Osteocyte (in vitro differentiated cells): Measurements from ENCODE around the gene CXCL17. TPM values are rescaled to one million over a fixed set of nuclear protein-coding genes. Genes with fewer than 3 reads are reported as not detected.
"Not testable (repeated sequence)": the region's sequence is repeated elsewhere in the genome, so short reads cannot be mapped to it uniquely, and the experiment has no call there.

Source experiments
- DNase-seq: peaks from one replicate; pipeline ENCODE4 v3.0.0; 2021; ENCODE audit warnings: mixed read lengths; ENCODE audit not compliant: unreplicated experiment; ENCODE audit errors: extremely low spot score
- H3K27ac Mint-ChIP-seq: one replicate; pipeline ENCODE4 v1.8.0; 2021; ENCODE audit warnings: mild to moderate bottlenecking, mixed read lengths; ENCODE audit not compliant: unreplicated experiment
- H3K27me3 Mint-ChIP-seq: one replicate; pipeline ENCODE4 v1.8.0; 2021; ENCODE audit warnings: mixed read lengths; ENCODE audit not compliant: unreplicated experiment
- H3K36me3 Mint-ChIP-seq: one replicate; pipeline ENCODE4 v1.8.0; 2021; ENCODE audit warnings: mixed read lengths; ENCODE audit not compliant: unreplicated experiment
- H3K4me1 Mint-ChIP-seq: one replicate; pipeline ENCODE4 v1.8.0; 2021; ENCODE audit warnings: mixed read lengths; ENCODE audit not compliant: unreplicated experiment
- H3K4me3 Mint-ChIP-seq: one replicate; pipeline ENCODE4 v1.8.0; 2021; ENCODE audit warnings: mild to moderate bottlenecking, moderate library complexity, mixed read lengths; ENCODE audit not compliant: unreplicated experiment
- H3K9me3 Mint-ChIP-seq: one replicate; pipeline ENCODE4 v1.8.0; 2021; ENCODE audit warnings: mixed read lengths; ENCODE audit not compliant: unreplicated experiment
- total RNA-seq: library from RNA; stranded (reverse); gene quantifications from 2 replicates; pipeline ENCODE4 v1.2.1, GENCODE V29; 2021
- TF ChIP-seq, protein P1 (sequence below): fragments of 200-600 bp; sonication (generic); IDR thresholded peaks from 2 replicates; pipeline ENCODE4 v1.5.0; 2021; ENCODE audit warnings: antibody characterized with exemption, mild to moderate bottlenecking, moderate library complexity

The CXCL17 gene
- total RNA-seq, 1 donor from 2014 or later: not detected

DNA sequence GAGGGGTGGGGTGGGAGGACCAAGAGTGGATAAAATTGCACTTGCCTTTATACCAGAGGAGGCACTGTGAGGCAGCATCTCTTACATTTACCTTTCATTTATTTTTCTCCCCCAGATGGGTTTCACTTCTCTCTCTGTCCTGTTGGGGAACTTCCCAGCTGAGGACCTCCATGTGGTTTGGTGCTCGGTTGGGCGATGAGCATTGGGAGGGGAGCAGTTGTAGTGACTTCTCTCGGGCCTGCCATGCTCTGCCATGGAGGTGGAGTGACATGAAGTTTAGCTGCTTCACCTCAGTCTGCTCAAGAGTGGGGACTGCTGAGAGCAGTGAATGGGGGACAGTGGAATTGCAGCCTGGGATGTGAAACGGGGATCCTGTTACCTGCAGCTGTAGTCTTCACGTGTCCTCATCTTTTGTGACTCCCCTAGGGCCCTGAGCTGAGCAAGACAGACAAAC, 23.1 kb upstream of the CXCL17 start:
- TF ChIP-seq, protein P1, sequence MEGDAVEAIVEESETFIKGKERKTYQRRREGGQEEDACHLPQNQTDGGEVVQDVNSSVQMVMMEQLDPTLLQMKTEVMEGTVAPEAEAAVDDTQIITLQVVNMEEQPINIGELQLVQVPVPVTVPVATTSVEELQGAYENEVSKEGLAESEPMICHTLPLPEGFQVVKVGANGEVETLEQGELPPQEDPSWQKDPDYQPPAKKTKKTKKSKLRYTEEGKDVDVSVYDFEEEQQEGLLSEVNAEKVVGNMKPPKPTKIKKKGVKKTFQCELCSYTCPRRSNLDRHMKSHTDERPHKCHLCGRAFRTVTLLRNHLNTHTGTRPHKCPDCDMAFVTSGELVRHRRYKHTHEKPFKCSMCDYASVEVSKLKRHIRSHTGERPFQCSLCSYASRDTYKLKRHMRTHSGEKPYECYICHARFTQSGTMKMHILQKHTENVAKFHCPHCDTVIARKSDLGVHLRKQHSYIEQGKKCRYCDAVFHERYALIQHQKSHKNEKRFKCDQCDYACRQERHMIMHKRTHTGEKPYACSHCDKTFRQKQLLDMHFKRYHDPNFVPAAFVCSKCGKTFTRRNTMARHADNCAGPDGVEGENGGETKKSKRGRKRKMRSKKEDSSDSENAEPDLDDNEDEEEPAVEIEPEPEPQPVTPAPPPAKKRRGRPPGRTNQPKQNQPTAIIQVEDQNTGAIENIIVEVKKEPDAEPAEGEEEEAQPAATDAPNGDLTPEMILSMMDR: no peak
- Mint-ChIP-seq H3K36me3 (no peaks in the 10 kb centered on the region), H3K9me3 (no peaks in the 10 kb centered on the region), H3K4me3 (no peak overlapping the region), H3K27ac (no peak overlapping the region), H3K4me1 (peaks cover 29% of the 10 kb centered on the region), H3K27me3 (no peaks in the 10 kb centered on the region)
- no peak for DNase-seq

DNA sequence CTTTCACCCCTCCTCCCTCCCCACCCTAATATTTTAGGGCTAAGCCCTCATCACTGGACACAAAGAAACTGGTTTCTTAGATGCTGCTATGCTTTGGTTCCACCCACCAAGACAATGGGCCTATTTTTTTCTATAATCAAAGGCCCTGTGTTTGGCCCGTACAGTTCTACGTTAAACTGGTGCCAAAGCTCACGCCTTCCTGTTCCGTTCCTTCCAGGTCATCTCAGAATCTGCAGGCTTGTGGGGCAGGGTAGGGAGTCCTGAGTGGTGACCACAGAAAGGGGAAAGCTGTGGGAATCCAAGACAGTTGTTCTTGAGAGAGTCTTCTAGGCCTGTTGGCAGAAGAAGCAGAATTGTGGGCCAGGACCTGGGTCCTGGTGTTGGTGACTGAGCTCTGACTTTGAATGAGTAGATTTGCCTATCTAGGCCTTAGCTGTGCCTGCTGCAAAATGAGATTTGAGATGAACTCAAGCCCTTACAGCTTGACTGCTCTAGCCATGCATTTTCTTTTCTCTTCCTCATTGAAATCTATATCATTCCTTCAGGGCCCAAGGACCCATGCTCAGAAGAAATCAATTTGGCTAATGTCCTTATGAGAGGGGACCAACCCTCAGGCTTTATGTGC, 19.1 kb upstream of the CXCL17 start:
- H3K27me3 Mint-ChIP-seq: peaks cover 3% of the 10 kb centered on the region
- H3K27ac Mint-ChIP-seq: no peak overlapping the region
- H3K36me3 Mint-ChIP-seq: no peaks in the 10 kb centered on the region
- DNase-seq: no peak
- H3K9me3 Mint-ChIP-seq: no peaks in the 10 kb centered on the region
- peaks cover 11% of the 10 kb centered on the region for H3K4me1 Mint-ChIP-seq
- H3K4me3 Mint-ChIP-seq: no peak overlapping the region
- TF ChIP-seq, protein P1: no peak

DNA sequence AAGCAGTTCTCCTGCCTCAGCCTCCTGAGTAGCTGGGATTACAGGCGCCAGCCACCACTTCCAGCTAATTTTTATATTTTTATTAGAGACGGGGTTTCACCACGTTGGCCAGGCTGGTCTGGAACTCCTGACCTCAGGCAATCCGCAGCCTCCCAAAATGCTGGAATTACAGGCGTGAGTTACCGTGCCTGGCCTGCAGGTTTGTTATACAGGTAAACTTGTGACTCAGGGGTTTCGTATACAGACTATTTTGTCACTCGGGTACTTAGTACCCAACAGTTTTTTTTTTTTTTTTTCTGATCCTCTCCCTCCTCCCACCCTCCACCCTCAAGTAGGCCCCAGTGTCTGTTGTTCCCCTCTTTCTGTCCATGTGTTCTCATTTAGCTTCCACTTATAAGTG, 18.5 kb upstream of the CXCL17 start:
- not testable (repeated sequence) for H3K4me1 Mint-ChIP-seq, H3K36me3 Mint-ChIP-seq, H3K4me3 Mint-ChIP-seq, H3K27me3 Mint-ChIP-seq, DNase-seq, H3K27ac Mint-ChIP-seq, H3K9me3 Mint-ChIP-seq

DNA sequence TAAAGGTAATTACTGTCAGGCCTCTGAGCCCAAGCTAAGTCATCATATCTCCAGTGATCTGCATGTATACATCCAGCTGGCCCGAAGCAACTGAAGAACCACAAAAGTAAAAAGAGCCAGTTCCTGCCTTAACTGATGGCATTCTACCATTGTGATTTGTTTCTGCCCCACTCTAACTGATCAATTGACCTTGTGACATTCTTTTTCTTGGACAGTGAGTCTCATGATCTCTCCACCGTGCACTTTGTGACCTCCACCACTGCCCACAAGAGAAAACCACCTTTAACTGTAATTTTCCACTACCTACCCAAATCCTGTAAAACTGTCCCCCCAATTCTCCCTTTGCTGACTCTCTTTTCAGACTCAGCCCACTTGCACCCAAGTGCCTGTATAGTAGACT, 17.2 kb upstream of the CXCL17 start:
- no peaks in the 10 kb centered on the region for H3K36me3 Mint-ChIP-seq
- no peak overlapping the region for H3K27ac Mint-ChIP-seq
- no peak for DNase-seq
- peaks cover 8% of the 10 kb centered on the region for H3K27me3 Mint-ChIP-seq
- H3K4me3 Mint-ChIP-seq: no peak overlapping the region
- TF ChIP-seq, protein P1: no peak
- no peaks in the 10 kb centered on the region for H3K4me1 Mint-ChIP-seq
- H3K9me3 Mint-ChIP-seq: no peaks in the 10 kb centered on the region

DNA sequence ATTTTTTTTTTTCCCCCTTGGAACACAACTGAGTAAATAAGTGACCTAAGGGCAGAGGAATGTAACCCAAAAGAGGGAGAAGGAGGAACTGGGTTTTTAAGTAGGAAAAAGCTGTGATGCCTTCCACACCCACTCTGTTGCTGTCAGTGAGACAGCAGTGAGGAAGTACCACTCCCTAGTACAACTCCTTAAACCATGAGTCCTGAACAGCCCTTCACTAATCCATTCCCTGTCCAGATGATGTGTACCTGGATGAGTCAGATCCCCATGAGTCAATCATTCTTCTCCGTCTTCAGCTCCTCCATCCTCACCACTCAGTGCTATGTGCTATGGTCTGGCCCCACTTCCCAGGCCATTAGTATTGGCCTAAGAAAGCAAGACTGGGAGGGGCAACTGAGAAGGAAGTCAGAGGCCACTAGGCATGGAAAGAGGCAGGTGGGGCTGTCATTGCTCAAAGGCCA, 12.9 kb upstream of the CXCL17 start:
- H3K4me3 Mint-ChIP-seq: no peak overlapping the region
- TF ChIP-seq, protein P1: no peak
- no peak overlapping the region for H3K27ac Mint-ChIP-seq
- no peaks in the 10 kb centered on the region for H3K36me3 Mint-ChIP-seq
- DNase-seq: no peak
- no peaks in the 10 kb centered on the region for H3K9me3 Mint-ChIP-seq
- H3K27me3 Mint-ChIP-seq: peaks cover 44% of the 10 kb centered on the region
- H3K4me1 Mint-ChIP-seq: no peaks in the 10 kb centered on the region
